K562 (cell line): Measurements from ENCODE around the gene DHRS4L2. TPM values are rescaled to one million over a fixed set of nuclear protein-coding genes. Genes with fewer than 3 reads are reported as not detected.

Experiments used
- ATAC-seq: fragments of 200-7000 bp; cut with Tn5 transposase; 3 replicates; pipeline ENCODE4 v1.9.1; 2020; ENCODE audit warnings: moderate library complexity
- BruUV-seq: library from RNA; stranded (reverse); fragments of 400-500 nt; replicated peaks from 2 replicates; lab custom pipeline; 2021; lab: Mats Ljungman, UMichigan
- CTCF ChIA-PET: fragments of 300-600 bp; formaldehyde crosslinking; extraction: SDS; loops from one replicate; lab custom pipeline; 2021; ENCODE audit warnings: low intra/inter-chr PET ratio; lab: Yijun Ruan, JAX
- POLR2A ChIA-PET: fragments of 300-600, 350-650 bp; sonication (Branson Sonifier 250); formaldehyde crosslinking; extraction: SDS; loops from one replicate; lab custom pipeline; 2021; ENCODE audit warnings: antibody characterized with exemption, inconsistent platforms; lab: Yijun Ruan, JAX
- DNase-seq, 4 experiments: peaks; one replicate each; pipeline versions ENCODE4 v3.0.0 to v3.0.0-alpha.2; 2011 to 2018; ENCODE audit warnings: low spot score in 3 of 4, mixed read lengths in 3 of 4; ENCODE audit errors: extremely low read depth in 1 of 4
- FAIRE-seq: peaks from 2 replicates; lab custom pipeline; 2011; peaks lifted over from hg19 to GRCh38; lab: Jason Lieb, UNC
- H2AFZ ChIP-seq: 2 replicates; pipeline ENCODE4 v1.6.0; 2011; ENCODE audit warnings: low read depth, low read length, control low read depth, inconsistent platforms
- H3K27ac ChIP-seq: fragments of 200-600 bp; 3 replicates; pipeline ENCODE4 v1.8.0; 2011; ENCODE audit warnings: low read depth, mild to moderate bottlenecking, control low read depth, inconsistent platforms, low read length, moderate library complexity, mixed read lengths; ENCODE audit errors: extremely low read depth
- H3K27me3 ChIP-seq, 2 experiments: fragments of 300-600 bp in 1 of 2; 2 replicates in 1 of 2; 3 replicates in 1 of 2; pipeline versions ENCODE4 v1.6.0 to v1.8.0; 2011; ENCODE audit warnings: inconsistent platforms in 2 of 2, low read length in 2 of 2, mild to moderate bottlenecking in 1 of 2, mixed read lengths in 1 of 2, moderate library complexity in 1 of 2; ENCODE audit not compliant: control insufficient read depth in 2 of 2, insufficient read depth in 2 of 2
- H3K36me3 ChIP-seq: fragments of 300-600 bp; 3 replicates; pipeline ENCODE4 v1.8.0; 2011; ENCODE audit warnings: mild to moderate bottlenecking, low read length, inconsistent platforms; ENCODE audit not compliant: control insufficient read depth, insufficient read depth
- H3K4me1 ChIP-seq, 2 experiments: fragments of 200-600 bp in 1 of 2; replicated peaks in 1 of 2; 2 replicates in 1 of 2; 3 replicates in 1 of 2; pipeline versions ENCODE4 v1.5.1 to v1.8.0; 2011; ENCODE audit warnings: inconsistent platforms in 2 of 2, low read length in 2 of 2, mild to moderate bottlenecking in 1 of 2, mixed read lengths in 1 of 2, moderate library complexity in 1 of 2; ENCODE audit not compliant: control insufficient read depth in 2 of 2, insufficient read depth in 2 of 2
- H3K4me2 ChIP-seq: 2 replicates; pipeline ENCODE4 v1.6.1; 2011; ENCODE audit warnings: low read length, control low read depth, inconsistent platforms, mixed read lengths; ENCODE audit not compliant: insufficient read depth
- H3K4me3 ChIP-seq: fragments of 200-600 bp; sonication (generic), shearing (Covaris generic); 2 replicates; pipeline ENCODE4 v1.5.1; 2016; ENCODE audit warnings: control low read depth, inconsistent platforms
- H3K79me2 ChIP-seq: fragments of 200-600 bp; 3 replicates; pipeline ENCODE4 v1.8.0; 2011; ENCODE audit warnings: low read length, inconsistent platforms; ENCODE audit not compliant: control insufficient read depth, insufficient read depth
- H3K9ac ChIP-seq, 2 experiments: 2 replicates each; pipeline versions ENCODE4 v1.6.0 to v1.6.1; 2011; ENCODE audit warnings: low read depth in 2 of 2, low read length in 2 of 2, control low read depth in 1 of 2, inconsistent platforms in 1 of 2, mild to moderate bottlenecking in 1 of 2, mixed read lengths in 1 of 2; ENCODE audit not compliant: insufficient read depth in 1 of 2
- H3K9me1 ChIP-seq: one replicate; pipeline ENCODE4 v1.6.0; 2011; ENCODE audit warnings: inconsistent platforms, mild to moderate bottlenecking, low read length, moderate library complexity; ENCODE audit not compliant: control insufficient read depth, insufficient read depth
- H3K9me3 ChIP-seq: replicated peaks from 2 replicates; pipeline ENCODE4 v1.5.1; 2011; ENCODE audit warnings: low read depth, low read length, inconsistent platforms; ENCODE audit not compliant: control insufficient read depth, insufficient read depth
- H4K20me1 ChIP-seq: replicated peaks from 2 replicates; pipeline ENCODE4 v1.6.1; 2011; ENCODE audit warnings: low read length, inconsistent platforms, mixed read lengths; ENCODE audit not compliant: control insufficient read depth, insufficient read depth
- ARID2 ChIP-seq: fragments of 450-650 bp; IDR thresholded peaks from 2 replicates; pipeline ENCODE4 v1.6.1; 2017; ENCODE audit warnings: antibody characterized with exemption, mild to moderate bottlenecking
- CC2D1A ChIP-seq: fragments of 450-650 bp; IDR thresholded peaks from 2 replicates; pipeline ENCODE4 v1.6.1; 2017; ENCODE audit warnings: mild to moderate bottlenecking
- NFIC ChIP-seq: fragments of 450-650 bp; IDR thresholded peaks from 2 replicates; pipeline ENCODE4 v1.6.1; 2017; ENCODE audit warnings: mild to moderate bottlenecking, inconsistent platforms
- SMC3 ChIP-seq: conservative IDR thresholded peaks from 2 replicates; pipeline ENCODE4 v1.6.1; 2011; ENCODE audit warnings: low read depth, low read length, improper control_type of control experiment; ENCODE audit not compliant: insufficient read depth
- SOX6 ChIP-seq: fragments of 450-650 bp; IDR thresholded peaks from 2 replicates; pipeline ENCODE4 v1.6.1; 2014; ENCODE audit warnings: mild to moderate bottlenecking
- U2AF2 ChIP-seq: fragments of 200-400 bp; formaldehyde crosslinking; optimal IDR thresholded peaks from 2 replicates; pipeline ENCODE3; 2017; ENCODE audit warnings: low read depth, mild to moderate bottlenecking, low read length
- YY1 ChIP-seq, 3 experiments: IDR thresholded peaks; 2 replicates each; pipeline ENCODE4 v1.6.1; 2011; ENCODE audit warnings: low read length in 2 of 3, mild to moderate bottlenecking in 2 of 3, moderate library complexity in 2 of 3, borderline replicate concordance in 1 of 3, control low read depth in 1 of 3, low read depth in 1 of 3; ENCODE audit not compliant: insufficient read depth in 3 of 3, insufficient replicate concordance in 2 of 3, control insufficient read depth in 1 of 3, insufficient read length in 1 of 3; ENCODE audit errors: extremely low read depth in 1 of 3
- ZNF75A ChIP-seq: fragments of 450-650 bp; formaldehyde crosslinking; IDR thresholded peaks from 2 replicates; pipeline ENCODE4 v1.4.0; 2020; ENCODE audit warnings: mild to moderate bottlenecking
- WGBS: fragments of 100-300 bp; shearing (Covaris generic); methylation state at CpG from one replicate; pipeline ENCODE4 v1.1.6; 2016; ENCODE audit warnings: low coverage, mixed read lengths; ENCODE audit not compliant: insufficient coverage; ENCODE audit errors: missing lambda C conversion rate; 5-methylcytosine and 5-hydroxymethylcytosine counted together
- in situ Hi-C: fragments of 300-500 bp; cut with MboI; formaldehyde crosslinking; loops from 4 replicates; pipeline ENCODE4 v1.15.0; 2018; ENCODE audit warnings: inconsistent platforms, mixed read lengths
- intact Hi-C: fragments of 100-400 bp; cut with micrococcal nuclease; formaldehyde crosslinking; loops from 2 replicates; pipeline ENCODE4 v1.14.2; 2022
- polyA plus RNA-seq, 8 experiments: library from polyadenylated mRNA; depleted of rRNA in 4 of 8; stranded (reverse) in 5 of 8; unstranded in 3 of 8; fragments of >200 nt; fragmentation: Nextera tagmentation in 2 of 8; fragmentation: Illumina TruSeq in 1 of 8; extraction: Ambion mirVana in 2 of 8; extraction: Trizol in 1 of 8; gene quantifications; 2 replicates each; pipeline versions ENCODE4 v1.2.1 to v1.2.3, GENCODE V29; 2011 to 2014; ENCODE audit warnings: inconsistent platforms in 1 of 8, missing spikeins in 1 of 8
- total RNA-seq, 7 experiments: library from RNA; depleted of rRNA in 6 of 7; stranded (reverse); fragments of >200 nt in 6 of 7; fragmentation: Illumina TruSeq in 2 of 7; extraction: Trizol in 2 of 7; gene quantifications; 2 replicates each; pipeline versions ENCODE4 v1.2.1 to v1.2.3, GENCODE V29; 2011 to 2021; ENCODE audit warnings: low replicate concordance in 1 of 7
- TF ChIP-seq, protein P1 (sequence below), 2 experiments: fragments of 450-650 bp; formaldehyde crosslinking in 1 of 2; IDR thresholded peaks; 2 replicates each; pipeline versions ENCODE4 v1.4.0 to v1.6.1; 2014 to 2020; ENCODE audit warnings: mild to moderate bottlenecking in 2 of 2, borderline replicate concordance in 1 of 2, low read depth in 1 of 2
- TF ChIP-seq, protein P2 (sequence below): fragments of 250-450 bp; sonication (Bioruptor Pico); IDR thresholded peaks from 2 replicates; pipeline ENCODE4 v1.8.0; 2022; ENCODE audit warnings: moderate library complexity, mild to moderate bottlenecking, inconsistent platforms

DHRS4L2 gene
- total and polyA plus RNA-seq, 9 of the 15 experiments (the other 6 are each of a cell fraction or from before 2014, with no cell fraction given), result 2.3 to 13.7 (median 8.1) TPM

DNA sequence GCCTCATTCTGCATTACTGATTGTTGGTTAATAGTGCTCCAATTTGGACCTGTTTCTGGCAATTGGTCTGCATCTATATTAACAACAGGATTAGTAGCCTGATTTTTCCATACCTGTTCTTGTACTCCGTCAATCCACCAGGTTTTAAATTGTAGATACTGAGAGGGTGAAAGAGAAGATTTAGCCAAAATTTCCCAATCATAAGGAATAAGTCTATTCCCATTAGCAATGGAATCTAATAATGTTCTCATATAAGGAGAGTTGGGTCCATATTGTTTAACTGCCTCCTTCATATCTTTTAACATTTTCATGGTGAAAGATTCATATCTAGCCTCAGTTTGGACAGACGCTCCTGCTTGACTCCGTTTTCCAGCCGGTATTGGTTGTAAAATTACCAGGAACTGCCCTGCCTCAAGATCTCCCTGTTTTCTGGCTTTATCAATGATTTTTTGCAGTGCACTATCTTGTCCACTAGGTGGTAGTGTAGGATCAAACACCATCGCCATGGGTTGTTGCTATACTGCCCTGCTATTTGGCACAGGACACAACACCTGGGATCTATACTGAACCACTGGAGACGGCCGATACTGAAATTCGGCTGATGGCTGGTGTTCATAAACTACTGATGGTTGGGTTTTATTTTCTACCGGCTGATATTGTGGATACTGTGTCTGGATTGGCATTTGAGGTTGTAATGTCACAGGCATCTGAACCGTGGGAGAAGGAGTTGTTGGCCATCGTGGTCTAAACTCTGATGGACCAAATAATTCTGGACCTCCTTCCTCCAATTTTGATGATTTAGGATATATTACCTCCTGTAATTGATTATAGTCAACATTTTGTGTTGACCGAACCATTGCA lies 25.2 kb downstream of the DHRS4L2 start:
- POLR2A ChIA-PET, result no interaction called here
- peaks cover 4% of the 10 kb centered on the region; the same call in 1 of the 2 replicates for H3K9me3 ChIP-seq
- H3K4me1 ChIP-seq, result no peaks in the 10 kb centered on the region; a peak in 1 of 5 replicates
- ATAC-seq, result peak; percentile 83
- no peaks in the 10 kb centered on the region for H4K20me1 ChIP-seq
- no peak overlapping the region for H3K4me3 ChIP-seq
- no peak overlapping the region for H3K9ac ChIP-seq
- in situ Hi-C loops, result loop anchor here (5.0 to 10.0 kb wide), 3 partner anchors 37 to 281 kb away; partner anchors contain the start of genes DHRS1 and NOP9
- 27% methylated on average over 12 of the region's 12 CpGs for WGBS
- no peaks in the 10 kb centered on the region for H3K79me2 ChIP-seq
- H3K4me2 ChIP-seq, result no peak overlapping the region
- H3K27ac ChIP-seq, result no peak overlapping the region
- H3K9me1 ChIP-seq, result no peaks in the 10 kb centered on the region
- CTCF ChIA-PET, result interaction anchor here (0.7 to 2.0 kb wide), 8 partner anchors 44 to 423 kb away, joined by 3 to 6 read pairs (median 4); no protein-coding TSS in a partner anchor
- DNase-seq, result peak; percentile 59 to 69 (median 60)
- no peaks in the 10 kb centered on the region for H3K36me3 ChIP-seq
- intact Hi-C loops, result loop anchor here (10.0 kb wide), 1 partner anchor 81 kb away; the partner anchor contains the start of gene PCK2
- FAIRE-seq, result peak; percentile 92
- no TSS peak for BruUV-seq
- H3K27me3 ChIP-seq, result no peaks in the 10 kb centered on the region
- H2AFZ ChIP-seq, result no peak overlapping the region
- TF ChIP-seq CC2D1A (peak; percentile 55; the same call in 1 of the 2 replicates), ARID2 (peak; percentile 69; the same call in 1 of the 2 replicates), NFIC (0 out of 2 replicates have a peak, but pooled peaks have one; percentile 14), YY1 (IDR thresholded peaks at IDR 0.05; ENCODE audit: borderline replicate concordance in 1 of 3, control insufficient read depth in 1 of 3, extremely low read depth in 1 of 3, insufficient read depth in 3 of 3, insufficient read length in 1 of 3, insufficient replicate concordance in 2 of 3, low read depth in 1 of 3, low read length in 2 of 3) (no peak), SOX6 (0 out of 2 replicates have a peak, but pooled peaks have one; percentile 11), SMC3 (peak; percentile 53; the same call in 1 of the 2 replicates), ZNF75A (CRISPR knock-in tag) (no peak), U2AF2 (no peak)
- TF ChIP-seq, protein P1, sequence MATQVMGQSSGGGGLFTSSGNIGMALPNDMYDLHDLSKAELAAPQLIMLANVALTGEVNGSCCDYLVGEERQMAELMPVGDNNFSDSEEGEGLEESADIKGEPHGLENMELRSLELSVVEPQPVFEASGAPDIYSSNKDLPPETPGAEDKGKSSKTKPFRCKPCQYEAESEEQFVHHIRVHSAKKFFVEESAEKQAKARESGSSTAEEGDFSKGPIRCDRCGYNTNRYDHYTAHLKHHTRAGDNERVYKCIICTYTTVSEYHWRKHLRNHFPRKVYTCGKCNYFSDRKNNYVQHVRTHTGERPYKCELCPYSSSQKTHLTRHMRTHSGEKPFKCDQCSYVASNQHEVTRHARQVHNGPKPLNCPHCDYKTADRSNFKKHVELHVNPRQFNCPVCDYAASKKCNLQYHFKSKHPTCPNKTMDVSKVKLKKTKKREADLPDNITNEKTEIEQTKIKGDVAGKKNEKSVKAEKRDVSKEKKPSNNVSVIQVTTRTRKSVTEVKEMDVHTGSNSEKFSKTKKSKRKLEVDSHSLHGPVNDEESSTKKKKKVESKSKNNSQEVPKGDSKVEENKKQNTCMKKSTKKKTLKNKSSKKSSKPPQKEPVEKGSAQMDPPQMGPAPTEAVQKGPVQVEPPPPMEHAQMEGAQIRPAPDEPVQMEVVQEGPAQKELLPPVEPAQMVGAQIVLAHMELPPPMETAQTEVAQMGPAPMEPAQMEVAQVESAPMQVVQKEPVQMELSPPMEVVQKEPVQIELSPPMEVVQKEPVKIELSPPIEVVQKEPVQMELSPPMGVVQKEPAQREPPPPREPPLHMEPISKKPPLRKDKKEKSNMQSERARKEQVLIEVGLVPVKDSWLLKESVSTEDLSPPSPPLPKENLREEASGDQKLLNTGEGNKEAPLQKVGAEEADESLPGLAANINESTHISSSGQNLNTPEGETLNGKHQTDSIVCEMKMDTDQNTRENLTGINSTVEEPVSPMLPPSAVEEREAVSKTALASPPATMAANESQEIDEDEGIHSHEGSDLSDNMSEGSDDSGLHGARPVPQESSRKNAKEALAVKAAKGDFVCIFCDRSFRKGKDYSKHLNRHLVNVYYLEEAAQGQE (IDR thresholded peaks at IDR 0.05; ENCODE audit: borderline replicate concordance), result peak; percentile 67; the same call in 1 of the 2 replicates
- TF ChIP-seq, protein P1 (CRISPR knock-in tag; IDR thresholded peaks at IDR 0.05; ENCODE audit: low read depth), result no peak
- TF ChIP-seq, protein P2, sequence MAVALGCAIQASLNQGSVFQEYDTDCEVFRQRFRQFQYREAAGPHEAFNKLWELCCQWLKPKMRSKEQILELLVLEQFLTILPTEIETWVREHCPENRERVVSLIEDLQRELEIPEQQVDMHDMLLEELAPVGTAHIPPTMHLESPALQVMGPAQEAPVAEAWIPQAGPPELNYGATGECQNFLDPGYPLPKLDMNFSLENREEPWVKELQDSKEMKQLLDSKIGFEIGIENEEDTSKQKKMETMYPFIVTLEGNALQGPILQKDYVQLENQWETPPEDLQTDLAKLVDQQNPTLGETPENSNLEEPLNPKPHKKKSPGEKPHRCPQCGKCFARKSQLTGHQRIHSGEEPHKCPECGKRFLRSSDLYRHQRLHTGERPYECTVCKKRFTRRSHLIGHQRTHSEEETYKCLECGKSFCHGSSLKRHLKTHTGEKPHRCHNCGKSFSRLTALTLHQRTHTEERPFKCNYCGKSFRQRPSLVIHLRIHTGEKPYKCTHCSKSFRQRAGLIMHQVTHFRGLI (CRISPR knock-in tag), result no peak
